K562 (cell line): ENCODE measurements around the gene TMEM273. TPM values are rescaled to one million over a fixed set of nuclear protein-coding genes. Genes with fewer than 3 reads are reported as not detected.

Source experiments
- BMI1 ChIP-seq: fragments of 150-350 bp; IDR thresholded peaks from 2 replicates; pipeline ENCODE4 v1.6.1; 2014; ENCODE audit warnings: low read length
- CBFA2T2 ChIP-seq: fragments of 450-650 bp; conservative IDR thresholded peaks from 2 replicates; pipeline ENCODE4 v1.6.1; 2017; ENCODE audit warnings: mild to moderate bottlenecking
- CCNT2 ChIP-seq: IDR thresholded peaks from 2 replicates; pipeline ENCODE4 v1.6.1; 2011; ENCODE audit warnings: borderline replicate concordance, low read depth, mild to moderate bottlenecking, moderate library complexity, mixed read lengths, low read length; ENCODE audit not compliant: insufficient read length; ENCODE audit errors: extremely low read depth
- CHD1 ChIP-seq: fragments of 200-600 bp; sonication (generic); IDR thresholded peaks from one replicate; pipeline ENCODE4 v1.6.1; 2012; ENCODE audit warnings: mild to moderate bottlenecking, moderate library complexity, low read length, inconsistent platforms
- EP300 ChIP-seq: IDR thresholded peaks from 2 replicates; pipeline ENCODE4 v1.6.1; 2012; ENCODE audit warnings: low read length, improper control_type of control experiment
- HDAC2 ChIP-seq: fragments of 450-650 bp; IDR thresholded peaks from 2 replicates; pipeline ENCODE4 v1.6.1; 2016; ENCODE audit warnings: mild to moderate bottlenecking
- L3MBTL2 ChIP-seq: fragments of 450-650 bp; IDR thresholded peaks from 2 replicates; pipeline ENCODE4 v1.6.1; 2016; ENCODE audit warnings: mild to moderate bottlenecking, moderate library complexity
- MXI1 ChIP-seq: IDR thresholded peaks from 2 replicates; pipeline ENCODE4 v1.6.1; 2011; ENCODE audit warnings: low read depth, mild to moderate bottlenecking, improper control_type of control experiment, low read length
- NFXL1 ChIP-seq: fragments of 450-650 bp; formaldehyde crosslinking; IDR thresholded peaks from 2 replicates; pipeline ENCODE4 v1.4.0; 2021; ENCODE audit warnings: mild to moderate bottlenecking
- NONO ChIP-seq, 2 experiments: fragments of 200-400 bp in 1 of 2; fragments of 450-650 bp in 1 of 2; formaldehyde crosslinking in 1 of 2; IDR thresholded peaks; 2 replicates each; pipeline ENCODE4 v1.6.1; 2017; ENCODE audit warnings: low read depth in 2 of 2, mild to moderate bottlenecking in 2 of 2, moderate library complexity in 2 of 2, low read length in 1 of 2
- RBM39 ChIP-seq: fragments of 200-400 bp; formaldehyde crosslinking; optimal IDR thresholded peaks from 2 replicates; pipeline ENCODE3; 2018; ENCODE audit warnings: low read depth, low read length
- RCOR1 ChIP-seq, 2 experiments: IDR thresholded peaks; 2 replicates each; pipeline ENCODE4 v1.6.1; 2012; ENCODE audit warnings: low read depth in 2 of 2, low read length in 2 of 2, borderline replicate concordance in 1 of 2, improper control_type of control experiment in 1 of 2
- SIN3B ChIP-seq: fragments of 450-650 bp; IDR thresholded peaks from 2 replicates; pipeline ENCODE4 v1.6.1; 2017; ENCODE audit warnings: low read depth, mild to moderate bottlenecking, moderate library complexity
- STAT5A ChIP-seq: IDR thresholded peaks from 2 replicates; pipeline ENCODE4 v1.6.1; 2012; ENCODE audit warnings: low read length, inconsistent platforms, borderline replicate concordance
- TBP ChIP-seq: optimal IDR thresholded peaks from 2 replicates; pipeline ENCODE3; 2011; ENCODE audit warnings: low read depth, low read length, improper control_type of control experiment
- ZC3H4 ChIP-seq: sonication (generic); formaldehyde crosslinking; IDR thresholded peaks from 2 replicates; pipeline ENCODE4 v1.9.0; 2021; ENCODE audit warnings: missing genetic modification reagents, borderline replicate concordance
- ZEB2 ChIP-seq: fragments of 450-650 bp; IDR thresholded peaks from 2 replicates; pipeline ENCODE4 v1.6.1; 2016
- ZNF77 ChIP-seq: fragments of 250-450 bp; sonication (Bioruptor Pico); IDR thresholded peaks from 2 replicates; pipeline ENCODE4 v1.5.0; 2020
- polyA plus RNA-seq, 8 experiments: library from polyadenylated mRNA; depleted of rRNA in 4 of 8; stranded (reverse) in 5 of 8; unstranded in 3 of 8; fragments of >200 nt; fragmentation: Nextera tagmentation in 2 of 8; fragmentation: Illumina TruSeq in 1 of 8; extraction: Ambion mirVana in 2 of 8; extraction: Trizol in 1 of 8; gene quantifications; 2 replicates each; pipeline versions ENCODE4 v1.2.1 to v1.2.3, GENCODE V29; 2011 to 2014; ENCODE audit warnings: inconsistent platforms in 1 of 8, missing spikeins in 1 of 8
- total RNA-seq, 7 experiments: library from RNA; depleted of rRNA in 6 of 7; stranded (reverse); fragments of >200 nt in 6 of 7; fragmentation: Illumina TruSeq in 2 of 7; extraction: Trizol in 2 of 7; gene quantifications; 2 replicates each; pipeline versions ENCODE4 v1.2.1 to v1.2.3, GENCODE V29; 2011 to 2021; ENCODE audit warnings: low replicate concordance in 1 of 7
- TF ChIP-seq, protein P1 (sequence below): fragments of 150-350 bp; conservative IDR thresholded peaks from 2 replicates; pipeline ENCODE4 v1.6.1; 2014; ENCODE audit warnings: low read length
- TF ChIP-seq, protein P2 (sequence below): fragments of 250-450 bp; sonication (Bioruptor Pico); IDR thresholded peaks from 2 replicates; pipeline ENCODE4 v1.5.0; 2021
- TF ChIP-seq, protein P3 (sequence below), 2 experiments: fragments of 200-800 bp in 1 of 2; sonication (Bioruptor generic) in 1 of 2; sonication (generic) in 1 of 2; formaldehyde crosslinking in 1 of 2; IDR thresholded peaks in 1 of 2; conservative IDR thresholded peaks in 1 of 2; 2 replicates each; pipeline versions ENCODE4 v1.5.0 to v1.6.1; 2016 to 2020; ENCODE audit warnings: missing compliant biosample characterization in 1 of 2, missing genetic modification characterization in 1 of 2, missing genetic modification reagents in 1 of 2
- TF ChIP-seq, protein P4 (sequence below): fragments of 450-650 bp; formaldehyde crosslinking; IDR thresholded peaks from 2 replicates; pipeline ENCODE4 v1.4.0; 2020; ENCODE audit warnings: mild to moderate bottlenecking, moderate library complexity

The TMEM273 gene
- total and polyA plus RNA-seq, 9 of the 15 experiments (the other 6 are each of a cell fraction or from before 2014, with no cell fraction given) = 39.2 to 131 (median 95.6) TPM

DNA sequence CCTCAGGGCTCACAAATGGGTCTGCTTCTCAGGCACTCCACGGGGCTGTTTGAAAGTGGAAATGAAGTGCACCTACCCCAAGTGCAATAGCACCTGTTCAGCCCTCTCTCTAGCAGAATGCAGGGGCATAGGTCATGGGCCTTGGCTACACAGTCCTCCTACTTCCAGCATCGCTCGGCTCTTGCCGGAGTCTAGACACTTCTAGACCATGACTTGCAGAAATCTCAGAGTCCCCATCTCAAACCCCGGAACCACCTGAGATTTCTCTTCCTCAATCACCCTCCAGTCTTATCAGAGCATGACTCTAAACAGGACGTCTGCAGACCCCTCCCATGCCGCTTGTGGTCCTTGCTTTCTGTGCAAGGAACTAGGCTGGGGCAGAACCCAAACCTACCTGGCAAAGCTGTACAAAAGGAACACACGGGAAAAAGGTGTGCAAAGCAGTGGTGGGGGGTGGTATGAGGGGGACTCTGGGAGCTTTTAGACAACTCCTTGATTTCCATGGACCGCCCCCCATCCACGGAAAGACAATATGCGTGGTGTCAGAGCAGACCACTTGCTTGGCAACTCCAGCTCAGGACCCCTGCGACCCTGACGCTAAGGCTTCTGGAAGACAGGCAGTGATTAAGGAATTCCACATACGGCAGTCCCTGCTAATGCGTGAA lies 13.8 kb downstream of the TMEM273 start (continued):
- TF ChIP-seq, protein P1, sequence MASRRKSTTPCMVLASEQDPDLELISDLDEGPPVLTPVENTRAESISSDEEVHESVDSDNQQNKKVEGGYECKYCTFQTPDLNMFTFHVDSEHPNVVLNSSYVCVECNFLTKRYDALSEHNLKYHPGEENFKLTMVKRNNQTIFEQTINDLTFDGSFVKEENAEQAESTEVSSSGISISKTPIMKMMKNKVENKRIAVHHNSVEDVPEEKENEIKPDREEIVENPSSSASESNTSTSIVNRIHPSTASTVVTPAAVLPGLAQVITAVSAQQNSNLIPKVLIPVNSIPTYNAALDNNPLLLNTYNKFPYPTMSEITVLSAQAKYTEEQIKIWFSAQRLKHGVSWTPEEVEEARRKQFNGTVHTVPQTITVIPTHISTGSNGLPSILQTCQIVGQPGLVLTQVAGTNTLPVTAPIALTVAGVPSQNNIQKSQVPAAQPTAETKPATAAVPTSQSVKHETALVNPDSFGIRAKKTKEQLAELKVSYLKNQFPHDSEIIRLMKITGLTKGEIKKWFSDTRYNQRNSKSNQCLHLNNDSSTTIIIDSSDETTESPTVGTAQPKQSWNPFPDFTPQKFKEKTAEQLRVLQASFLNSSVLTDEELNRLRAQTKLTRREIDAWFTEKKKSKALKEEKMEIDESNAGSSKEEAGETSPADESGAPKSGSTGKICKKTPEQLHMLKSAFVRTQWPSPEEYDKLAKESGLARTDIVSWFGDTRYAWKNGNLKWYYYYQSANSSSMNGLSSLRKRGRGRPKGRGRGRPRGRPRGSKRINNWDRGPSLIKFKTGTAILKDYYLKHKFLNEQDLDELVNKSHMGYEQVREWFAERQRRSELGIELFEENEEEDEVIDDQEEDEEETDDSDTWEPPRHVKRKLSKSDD = no peak
- TF ChIP-seq L3MBTL2 (0 out of 2 replicates have a peak, but pooled peaks have one; percentile 9), NONO (IDR thresholded peaks at IDR 0.05; ENCODE audit: low read depth in 2 of 2, low read length in 1 of 2) (no peak), STAT5A (no peak), MXI1 (no peak), CHD1 (no peak), CBFA2T2 (peak; percentile 22; the same call in 1 of the 2 replicates), SIN3B (no peak), RBM39 (no peak), ZC3H4 (no peak), ZEB2 (peak; percentile 89), TBP (peak; percentile 24), RCOR1 (IDR thresholded peaks at IDR 0.05; ENCODE audit: borderline replicate concordance in 1 of 2, low read depth in 2 of 2, low read length in 2 of 2) (peak; percentile 59 to 99), NFXL1 (CRISPR knock-in tag) (no peak), ZNF77 (no peak), EP300 (peak; percentile 55; the same call in 1 of the 2 replicates), CCNT2 (no peak), HDAC2 (peak; percentile 50), BMI1 (no peak)
- TF ChIP-seq, protein P2, sequence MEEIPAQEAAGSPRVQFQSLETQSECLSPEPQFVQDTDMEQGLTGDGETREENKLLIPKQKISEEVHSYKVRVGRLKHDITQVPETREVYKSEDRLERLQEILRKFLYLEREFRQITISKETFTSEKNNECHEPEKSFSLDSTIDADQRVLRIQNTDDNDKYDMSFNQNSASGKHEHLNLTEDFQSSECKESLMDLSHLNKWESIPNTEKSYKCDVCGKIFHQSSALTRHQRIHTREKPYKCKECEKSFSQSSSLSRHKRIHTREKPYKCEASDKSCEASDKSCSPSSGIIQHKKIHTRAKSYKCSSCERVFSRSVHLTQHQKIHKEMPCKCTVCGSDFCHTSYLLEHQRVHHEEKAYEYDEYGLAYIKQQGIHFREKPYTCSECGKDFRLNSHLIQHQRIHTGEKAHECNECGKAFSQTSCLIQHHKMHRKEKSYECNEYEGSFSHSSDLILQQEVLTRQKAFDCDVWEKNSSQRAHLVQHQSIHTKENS (CRISPR knock-in tag) = no peak
- TF ChIP-seq, protein P3, sequence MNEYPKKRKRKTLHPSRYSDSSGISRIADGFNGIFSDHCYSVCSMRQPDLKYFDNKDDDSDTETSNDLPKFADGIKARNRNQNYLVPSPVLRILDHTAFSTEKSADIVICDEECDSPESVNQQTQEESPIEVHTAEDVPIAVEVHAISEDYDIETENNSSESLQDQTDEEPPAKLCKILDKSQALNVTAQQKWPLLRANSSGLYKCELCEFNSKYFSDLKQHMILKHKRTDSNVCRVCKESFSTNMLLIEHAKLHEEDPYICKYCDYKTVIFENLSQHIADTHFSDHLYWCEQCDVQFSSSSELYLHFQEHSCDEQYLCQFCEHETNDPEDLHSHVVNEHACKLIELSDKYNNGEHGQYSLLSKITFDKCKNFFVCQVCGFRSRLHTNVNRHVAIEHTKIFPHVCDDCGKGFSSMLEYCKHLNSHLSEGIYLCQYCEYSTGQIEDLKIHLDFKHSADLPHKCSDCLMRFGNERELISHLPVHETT (CRISPR knock-in tag; conservative IDR thresholded peaks at IDR 0.05 in 1 of 2, IDR thresholded peaks at IDR 0.05 in 1 of 2) = no peak
- TF ChIP-seq, protein P4, sequence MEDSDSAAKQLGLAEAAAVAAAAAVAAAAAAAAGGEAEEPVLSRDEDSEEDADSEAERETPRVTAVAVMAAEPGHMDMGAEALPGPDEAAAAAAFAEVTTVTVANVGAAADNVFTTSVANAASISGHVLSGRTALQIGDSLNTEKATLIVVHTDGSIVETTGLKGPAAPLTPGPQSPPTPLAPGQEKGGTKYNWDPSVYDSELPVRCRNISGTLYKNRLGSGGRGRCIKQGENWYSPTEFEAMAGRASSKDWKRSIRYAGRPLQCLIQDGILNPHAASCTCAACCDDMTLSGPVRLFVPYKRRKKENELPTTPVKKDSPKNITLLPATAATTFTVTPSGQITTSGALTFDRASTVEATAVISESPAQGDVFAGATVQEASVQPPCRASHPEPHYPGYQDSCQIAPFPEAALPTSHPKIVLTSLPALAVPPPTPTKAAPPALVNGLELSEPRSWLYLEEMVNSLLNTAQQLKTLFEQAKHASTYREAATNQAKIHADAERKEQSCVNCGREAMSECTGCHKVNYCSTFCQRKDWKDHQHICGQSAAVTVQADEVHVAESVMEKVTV (CRISPR knock-in tag) = no peak
